Panc1 (cell line): Measurements from ENCODE around the gene ADD1. TPM values are rescaled to one million over a fixed set of nuclear protein-coding genes. Genes with fewer than 3 reads are reported as not detected.
A peak's percentile ranks its signal among the peaks of the same experiment; 100 is the strongest.

ENCODE experiments used
- ATAC-seq: fragments of 200-7000 bp; cut with Tn5 transposase; 2 replicates; pipeline ENCODE4 v1.9.1; 2020; ENCODE audit warnings: mild to moderate bottlenecking, moderate library complexity
- BruUV-seq: library from RNA; stranded (reverse); fragments of 400-500 nt; replicated peaks from 2 replicates; lab custom pipeline; 2021; lab: Mats Ljungman, UMichigan
- CTCF ChIA-PET: fragments of 300-600 bp; sonication (Branson Sonifier 250); formaldehyde crosslinking; loops from one replicate; lab custom pipeline; 2022; ENCODE audit warnings: antibody characterized with exemption; lab: Charles Lee
- POLR2A ChIA-PET: fragments of 300-600 bp; sonication (Branson Sonifier 250); formaldehyde crosslinking; loops from one replicate; lab custom pipeline; 2022; ENCODE audit warnings: antibody characterized with exemption; lab: Charles Lee
- DNase-seq: peaks from one replicate; pipeline ENCODE4 v3.0.0-alpha.2; 2010; ENCODE audit warnings: low read depth, low spot score
- H3K27ac ChIP-seq: 2 replicates; pipeline ENCODE4 v1.5.1; 2011; ENCODE audit warnings: mild to moderate bottlenecking, low read length, inconsistent platforms
- H3K27me3 ChIP-seq: fragments of 200-500 bp; sonication (Bioruptor generic); 2 replicates; pipeline ENCODE4 v1.6.0; 2014; ENCODE audit warnings: low read length, inconsistent platforms; ENCODE audit not compliant: control insufficient read depth, insufficient read depth
- H3K36me3 ChIP-seq: fragments of 200-500 bp; sonication (Bioruptor generic); 2 replicates; pipeline ENCODE4 v1.5.1; 2014; ENCODE audit warnings: inconsistent platforms, mild to moderate bottlenecking, low read length, moderate library complexity; ENCODE audit not compliant: control insufficient read depth, insufficient read depth
- H3K4me1 ChIP-seq: 2 replicates; pipeline ENCODE4 v1.5.1; 2011; ENCODE audit warnings: inconsistent platforms, mild to moderate bottlenecking, low read length, moderate library complexity; ENCODE audit not compliant: control insufficient read depth, insufficient read depth
- H3K4me3 ChIP-seq, 2 experiments: 2 replicates each; pipeline ENCODE4 v1.5.1; 2011 to 2012; ENCODE audit warnings: low read depth in 2 of 2, low read length in 2 of 2, mild to moderate bottlenecking in 2 of 2, inconsistent platforms in 1 of 2, moderate library complexity in 1 of 2
- H3K9me3 ChIP-seq: fragments of 200-500 bp; sonication (Bioruptor generic); 2 replicates; pipeline ENCODE4 v1.5.1; 2014; ENCODE audit warnings: low read depth, mild to moderate bottlenecking, inconsistent platforms, low read length, moderate library complexity; ENCODE audit not compliant: control insufficient read depth, insufficient read depth
- POLR2AphosphoS5 ChIP-seq: IDR thresholded peaks from 2 replicates; pipeline ENCODE4 v1.6.1; 2012; ENCODE audit warnings: mild to moderate bottlenecking, low read depth, low read length, moderate library complexity
- REST ChIP-seq, 2 experiments: IDR thresholded peaks; 2 replicates each; pipeline ENCODE4 v1.6.1; 2011 to 2012; ENCODE audit warnings: low read depth in 2 of 2, control low read depth in 1 of 2, low read length in 1 of 2, mild to moderate bottlenecking in 1 of 2, moderate library complexity in 1 of 2; ENCODE audit not compliant: insufficient read depth in 1 of 2
- SIN3A ChIP-seq: IDR thresholded peaks from 2 replicates; pipeline ENCODE4 v1.6.1; 2012; ENCODE audit warnings: low read depth, mild to moderate bottlenecking, low read length, moderate library complexity, borderline replicate concordance; ENCODE audit not compliant: insufficient read depth
- TCF7L2 ChIP-seq: IDR thresholded peaks from 2 replicates; pipeline ENCODE4 v1.6.1; 2011; ENCODE audit warnings: mild to moderate bottlenecking, low read depth, low read length, inconsistent platforms
- in situ Hi-C: cut with HindIII; loops from 2 replicates; pipeline ENCODE4 v1.10.0; 2016; ENCODE audit warnings: low sequenced_read_pairs, low pct_unique_long_range_greater_than_20kb
- intact Hi-C: fragments of 100-400 bp; cut with micrococcal nuclease; formaldehyde crosslinking; loops from one replicate; pipeline ENCODE4 v1.10.0; 2022; ENCODE audit not compliant: unreplicated experiment
- total RNA-seq: library from RNA; stranded (reverse); gene quantifications from one replicate; pipeline ENCODE4 v1.2.1, GENCODE V29; 2021; ENCODE audit not compliant: unreplicated experiment
- TF ChIP-seq, protein P1 (sequence below): fragments of 450-650 bp; IDR thresholded peaks from 2 replicates; pipeline ENCODE4 v1.5.1; 2017; ENCODE audit warnings: mild to moderate bottlenecking

ADD1 gene
- total RNA-seq, 1 experiment from 2014 or later: 158 TPM

GRCh38 chr4:2961421-2961810 is 117.8 kb downstream of the ADD1 start:
- ATAC-seq (no peak), DNase-seq (no peak)
- ChIA-PET POLR2A (no interaction called here), CTCF (no interaction called here)
- peaks cover 6% of the 10 kb centered on the region for H3K4me1 ChIP-seq
- TF ChIP-seq, protein P1, sequence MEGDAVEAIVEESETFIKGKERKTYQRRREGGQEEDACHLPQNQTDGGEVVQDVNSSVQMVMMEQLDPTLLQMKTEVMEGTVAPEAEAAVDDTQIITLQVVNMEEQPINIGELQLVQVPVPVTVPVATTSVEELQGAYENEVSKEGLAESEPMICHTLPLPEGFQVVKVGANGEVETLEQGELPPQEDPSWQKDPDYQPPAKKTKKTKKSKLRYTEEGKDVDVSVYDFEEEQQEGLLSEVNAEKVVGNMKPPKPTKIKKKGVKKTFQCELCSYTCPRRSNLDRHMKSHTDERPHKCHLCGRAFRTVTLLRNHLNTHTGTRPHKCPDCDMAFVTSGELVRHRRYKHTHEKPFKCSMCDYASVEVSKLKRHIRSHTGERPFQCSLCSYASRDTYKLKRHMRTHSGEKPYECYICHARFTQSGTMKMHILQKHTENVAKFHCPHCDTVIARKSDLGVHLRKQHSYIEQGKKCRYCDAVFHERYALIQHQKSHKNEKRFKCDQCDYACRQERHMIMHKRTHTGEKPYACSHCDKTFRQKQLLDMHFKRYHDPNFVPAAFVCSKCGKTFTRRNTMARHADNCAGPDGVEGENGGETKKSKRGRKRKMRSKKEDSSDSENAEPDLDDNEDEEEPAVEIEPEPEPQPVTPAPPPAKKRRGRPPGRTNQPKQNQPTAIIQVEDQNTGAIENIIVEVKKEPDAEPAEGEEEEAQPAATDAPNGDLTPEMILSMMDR: no peak
- TF ChIP-seq SIN3A: no peak
- TF ChIP-seq REST (IDR thresholded peaks at IDR 0.05; ENCODE audit: insufficient read depth in 1 of 2, low read depth in 2 of 2, low read length in 1 of 2): no peak
- no peak for TF ChIP-seq POLR2AphosphoS5
- TF ChIP-seq TCF7L2: no peak
- no peaks in the 10 kb centered on the region for H3K9me3 ChIP-seq
- H3K4me3 ChIP-seq: peak overlapping the region; percentile 80 to 84
- no peaks in the 10 kb centered on the region for H3K27me3 ChIP-seq
- in situ Hi-C loops: no loop called here
- peak overlapping the region; percentile 74 for H3K27ac ChIP-seq
- intact Hi-C loops: no loop called here
- H3K36me3 ChIP-seq: peaks cover 13% of the 10 kb centered on the region
- no TSS peak for BruUV-seq

GRCh38 chr4:2961811-2962441 is 118.3 kb downstream of the ADD1 start:
- DNase-seq: no peak
- Histone ChIP-seq H3K4me1 (peaks cover 6% of the 10 kb centered on the region), H3K27ac (peak overlapping the region; percentile 74), H3K36me3 (peaks cover 9% of the 10 kb centered on the region), H3K9me3 (no peaks in the 10 kb centered on the region), H3K27me3 (no peaks in the 10 kb centered on the region), H3K4me3 (peak overlapping the region; percentile 80 to 84)
- in situ Hi-C loops (no loop called here), intact Hi-C loops (no loop called here)
- TF ChIP-seq POLR2AphosphoS5 (no peak), REST (IDR thresholded peaks at IDR 0.05; ENCODE audit: insufficient read depth in 1 of 2, low read depth in 2 of 2, low read length in 1 of 2) (no peak), TCF7L2 (no peak), SIN3A (no peak)
- TF ChIP-seq, protein P1: no peak
- peak; percentile 19 for ATAC-seq
- POLR2A ChIA-PET: no interaction called here
- CTCF ChIA-PET: no interaction called here
- TSS peak; percentile 89 for BruUV-seq
